ENCODE measurements around the gene TMEM131L.

Gene TMEM131L

DNA sequence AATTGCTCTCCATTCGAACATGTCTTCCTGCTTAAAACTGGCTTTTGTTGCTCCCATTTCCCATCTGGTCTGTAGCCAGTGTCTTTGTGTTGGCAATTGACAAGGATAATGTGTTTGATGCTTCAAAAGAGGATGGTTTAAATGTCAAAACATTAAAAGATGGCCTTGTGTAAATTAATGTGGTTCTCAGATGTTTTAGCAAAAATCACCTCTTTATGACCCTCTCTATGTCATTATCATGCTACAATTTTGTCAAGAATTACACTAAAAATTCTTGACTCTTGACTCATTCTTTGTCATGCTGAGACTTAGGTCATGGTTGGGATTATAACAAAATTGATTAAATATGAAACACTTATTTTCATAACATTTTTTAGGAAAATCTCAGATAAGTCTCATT, 47.4 kb downstream of the TMEM131L start:
- Histone ChIP-seq H4K20me1 (peaks cover 0 to 100% (median 47%) of the 10 kb centered on the region in 11 experiments; a peak in 19 of 22 replicates), H3K27ac (no peak overlapping the region; a peak in 1 of 22 replicates), H3K4me2 (peak overlapping the region in 4 of 11 experiments; percentile 2 to 47 (median 32); a peak in 4 of 22 replicates), H3K9ac (no peak overlapping the region), H3K36me3 (peaks cover 30 to 93% (median 67%) of the 10 kb centered on the region in 11 experiments; a peak in 21 of 22 replicates), H3K27me3 (no peaks in the 10 kb centered on the region), H3K4me1 (peaks cover 9 to 67% (median 53%) of the 10 kb centered on the region in 10 experiments), H3K9me3 (replicated peaks in 1 of 11) (peaks cover 0 to 12% (median 5%) of the 10 kb centered on the region in 11 experiments; a peak in 7 of 22 replicates), H3K4me3 (no peak overlapping the region)
- no peak for TF ChIP-seq Cebpa-rat (IDR thresholded peaks at IDR 0.05)

DNA sequence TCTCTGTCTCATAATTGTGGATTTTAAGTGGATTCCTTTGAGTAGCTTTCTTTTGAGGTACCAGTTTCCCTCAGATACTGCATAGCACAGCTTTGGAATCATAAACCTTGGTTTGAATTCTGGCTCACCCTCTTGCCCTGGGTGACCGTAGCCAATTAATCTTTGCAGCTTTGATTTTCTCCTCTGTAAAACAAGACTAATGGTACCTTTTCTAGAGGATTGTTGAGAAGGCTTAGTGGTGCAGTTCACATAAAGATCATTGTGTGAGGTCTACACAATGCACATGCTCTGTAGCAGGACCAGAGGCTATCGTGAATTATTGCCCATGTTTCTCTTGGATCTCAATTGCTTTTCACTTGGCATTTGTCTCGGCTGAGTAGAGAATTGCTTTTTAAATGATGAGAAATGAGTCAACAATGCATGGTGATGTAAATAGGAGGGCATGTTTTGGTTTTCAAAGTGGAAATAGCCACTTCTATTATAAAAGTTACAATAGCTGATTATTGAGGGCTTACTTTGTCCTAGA, 47.9 kb downstream of the TMEM131L start:
- peaks cover 0 to 12% (median 5%) of the 10 kb centered on the region in 11 experiments; a peak in 7 of 22 replicates for H3K9me3 ChIP-seq (replicated peaks in 1 of 11)
- no peaks in the 10 kb centered on the region for H3K27me3 ChIP-seq
- TF ChIP-seq Cebpa-rat (IDR thresholded peaks at IDR 0.05): no peak
- peaks cover 14 to 72% (median 58%) of the 10 kb centered on the region in 10 experiments for H3K4me1 ChIP-seq
- H3K4me3 ChIP-seq: no peak overlapping the region
- H3K4me2 ChIP-seq: peak overlapping the region in 6 of 11 experiments; percentile 13 to 52 (median 44); a peak in 8 of 22 replicates
- H3K9ac ChIP-seq: no peak overlapping the region
- H3K36me3 ChIP-seq: peaks cover 25 to 93% (median 64%) of the 10 kb centered on the region in 11 experiments; a peak in 21 of 22 replicates
- H4K20me1 ChIP-seq: peaks cover 0 to 100% (median 49%) of the 10 kb centered on the region in 11 experiments; a peak in 19 of 22 replicates
- H3K27ac ChIP-seq: no peak overlapping the region

DNA sequence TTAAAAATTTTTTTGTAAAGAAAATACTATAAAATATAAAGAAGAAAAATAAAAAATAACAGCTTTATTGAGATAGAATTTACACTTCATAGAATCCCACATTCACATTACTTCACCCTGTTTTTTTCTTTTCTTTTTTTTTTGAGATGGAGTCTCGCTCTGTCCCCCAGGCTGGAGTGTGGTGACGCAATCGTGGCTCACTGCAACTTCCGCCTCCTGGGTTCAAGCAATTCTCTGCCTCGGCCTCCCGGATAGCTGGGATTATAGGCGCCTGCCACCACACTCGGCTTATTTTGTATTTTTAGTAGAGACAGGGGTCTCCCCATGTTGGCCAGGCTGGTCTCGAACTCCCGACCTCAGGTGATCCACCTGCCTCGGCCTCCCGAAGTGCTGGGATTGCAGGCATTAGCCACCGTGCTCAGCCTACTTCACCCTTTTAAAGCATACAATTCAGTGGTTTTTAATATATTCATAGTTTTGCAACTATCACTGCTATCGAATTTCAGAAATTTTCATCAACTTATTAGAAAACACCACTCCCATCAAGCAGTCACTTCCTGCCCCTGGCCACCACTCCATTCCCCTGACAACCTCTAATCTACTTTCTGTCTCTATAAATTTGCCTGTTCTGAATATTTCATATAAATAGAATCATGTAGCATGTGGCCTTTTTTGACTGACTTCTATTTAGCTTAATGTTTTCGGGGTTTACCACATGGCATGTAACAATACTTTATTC, 48.7 kb downstream of the TMEM131L start:
- peak in 6 of 11 experiments; percentile 10 to 80 (median 38); a peak in 7 of 22 replicates for TF ChIP-seq Cebpa-rat (IDR thresholded peaks at IDR 0.05)
- H3K27ac ChIP-seq: peak overlapping the region in 2 of 11 experiments; percentile 2 to 10; a peak in 2 of 22 replicates
- H3K27me3 ChIP-seq: no peaks in the 10 kb centered on the region
- no peak overlapping the region for H3K9ac ChIP-seq
- H3K4me1 ChIP-seq: peaks cover 22 to 73% (median 66%) of the 10 kb centered on the region in 10 experiments
- no peak overlapping the region for H3K4me3 ChIP-seq
- peaks cover 18 to 93% (median 57%) of the 10 kb centered on the region in 11 experiments; a peak in 21 of 22 replicates for H3K36me3 ChIP-seq
- H3K9me3 ChIP-seq (replicated peaks in 1 of 11): peaks cover 0 to 12% (median 5%) of the 10 kb centered on the region in 11 experiments; a peak in 6 of 22 replicates
- peaks cover under 1 to 100% (median 55%) of the 10 kb centered on the region in 11 experiments; a peak in 20 of 22 replicates for H4K20me1 ChIP-seq
- peak overlapping the region; percentile 4 to 63 (median 44); a peak in 19 of 22 replicates for H3K4me2 ChIP-seq

DNA sequence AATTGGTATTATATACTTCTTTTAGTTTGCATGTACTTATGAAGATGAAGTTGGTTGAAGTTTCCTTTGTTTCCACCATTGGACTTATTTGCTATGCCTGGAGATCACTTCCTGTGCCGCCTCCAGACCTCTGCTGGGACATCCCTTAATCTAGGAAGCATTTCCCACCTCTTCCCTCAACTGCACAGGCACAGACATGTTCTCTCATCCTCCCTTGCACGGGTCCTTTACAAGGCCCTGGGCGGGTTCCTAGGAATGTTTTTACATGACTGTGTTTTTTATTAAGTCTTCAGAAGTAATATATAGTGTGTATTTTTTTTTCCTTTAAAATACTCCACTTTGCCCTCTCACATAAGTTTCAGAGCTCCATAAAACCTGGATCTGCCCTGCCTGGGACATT, 51.0 kb downstream of the TMEM131L start:
- no peaks in the 10 kb centered on the region for H3K27me3 ChIP-seq
- peak overlapping the region in 10 of 11 experiments; percentile 6 to 94 (median 87); a peak in 18 of 22 replicates for H3K4me2 ChIP-seq
- H3K27ac ChIP-seq: peak overlapping the region in 3 of 11 experiments; percentile 23 to 52 (median 28); a peak in 4 of 22 replicates
- 0 out of 22 replicates have a peak, but pooled peaks cover 0 to 4% (median 0%) of the 10 kb centered on the region in 11 experiments for H3K9me3 ChIP-seq (replicated peaks in 1 of 11)
- H3K36me3 ChIP-seq: peaks cover 6 to 76% (median 41%) of the 10 kb centered on the region in 11 experiments; a peak in 21 of 22 replicates
- H3K9ac ChIP-seq: no peak overlapping the region
- no peak for TF ChIP-seq Cebpa-rat (IDR thresholded peaks at IDR 0.05)
- H4K20me1 ChIP-seq: peaks cover 3 to 100% (median 67%) of the 10 kb centered on the region in 11 experiments; a peak in 20 of 22 replicates
- no peak overlapping the region for H3K4me3 ChIP-seq
- peaks cover 45 to 95% (median 87%) of the 10 kb centered on the region in 10 experiments for H3K4me1 ChIP-seq

DNA sequence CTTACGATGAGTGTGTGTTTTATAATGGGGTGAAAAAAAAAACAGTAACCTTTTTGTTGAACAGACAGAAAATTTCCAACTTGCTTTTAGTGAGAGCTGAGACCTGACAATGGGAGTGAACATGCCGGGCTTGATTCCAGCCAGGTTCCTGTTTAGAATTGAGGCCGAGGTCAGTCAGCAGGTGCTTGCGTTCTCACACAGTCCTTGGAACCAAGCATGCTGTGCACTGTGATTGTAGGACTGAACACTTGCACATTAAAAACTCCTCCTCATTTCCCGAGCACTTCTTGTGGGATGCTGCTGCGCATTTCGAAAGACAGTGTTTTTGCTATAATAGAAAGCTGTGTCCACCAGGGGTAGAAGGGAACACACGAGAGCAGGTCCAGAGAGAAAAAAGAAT, 51.8 kb downstream of the TMEM131L start:
- H3K4me1 ChIP-seq: peaks cover 53 to 95% (median 88%) of the 10 kb centered on the region in 10 experiments
- peaks cover 3 to 100% (median 74%) of the 10 kb centered on the region in 11 experiments; a peak in 19 of 22 replicates for H4K20me1 ChIP-seq
- peaks cover 6 to 69% (median 38%) of the 10 kb centered on the region in 11 experiments; a peak in 21 of 22 replicates for H3K36me3 ChIP-seq
- TF ChIP-seq Cebpa-rat (IDR thresholded peaks at IDR 0.05): no peak
- H3K4me3 ChIP-seq: no peak overlapping the region
- H3K9ac ChIP-seq: no peak overlapping the region
- H3K27me3 ChIP-seq: no peaks in the 10 kb centered on the region
- H3K4me2 ChIP-seq: peak overlapping the region in 10 of 11 experiments; percentile 6 to 94 (median 87); a peak in 18 of 22 replicates
- 0 out of 22 replicates have a peak, but pooled peaks cover 0 to 4% (median 0%) of the 10 kb centered on the region in 11 experiments for H3K9me3 ChIP-seq (replicated peaks in 1 of 11)
- H3K27ac ChIP-seq: peak overlapping the region in 1 of 11 experiments; percentile 52; a peak in 2 of 22 replicates

DNA sequence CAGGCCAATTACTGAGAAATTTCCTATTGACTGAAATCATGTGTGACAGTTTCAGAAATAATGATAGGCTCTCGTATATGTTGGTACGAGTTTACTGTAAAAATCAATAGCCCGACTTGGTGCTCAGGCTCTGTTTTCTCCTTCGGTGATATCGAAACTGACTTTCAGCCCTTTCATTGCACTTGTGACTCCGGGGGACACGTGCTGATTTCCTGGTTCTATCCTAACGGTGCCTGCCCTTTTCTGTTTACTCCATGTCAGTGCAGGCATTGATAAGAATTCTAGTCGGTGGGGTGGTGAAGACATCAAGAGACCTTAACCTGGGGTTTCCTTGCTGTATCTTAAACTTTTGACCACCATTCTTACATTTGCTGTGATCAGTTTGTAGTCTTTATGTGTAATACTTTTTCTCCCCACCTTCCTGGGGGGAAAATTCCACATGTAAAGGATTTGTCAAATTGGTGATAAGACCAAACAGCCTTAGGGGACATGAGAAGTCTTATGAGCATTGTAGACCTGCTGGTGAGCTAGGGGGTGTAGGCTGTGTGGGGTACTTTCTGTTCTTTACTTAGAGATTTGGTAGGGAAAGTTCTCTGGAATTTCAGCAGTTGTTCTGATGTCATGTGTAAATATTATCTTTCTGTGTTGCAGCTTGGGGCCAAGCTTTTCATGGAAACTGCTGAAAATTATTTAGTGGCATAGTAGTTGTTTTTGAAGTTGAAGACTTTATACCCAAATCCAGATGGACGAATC, 52.7 kb downstream of the TMEM131L start:
- H4K20me1 ChIP-seq: peaks cover 6 to 100% (median 74%) of the 10 kb centered on the region in 11 experiments; a peak in 19 of 22 replicates
- peak overlapping the region; percentile 80 to 94 (median 87); a peak in 21 of 22 replicates for H3K4me2 ChIP-seq
- H3K27ac ChIP-seq: peak overlapping the region in 8 of 11 experiments; percentile 7 to 73 (median 38); a peak in 8 of 22 replicates
- H3K4me1 ChIP-seq: peaks cover 61 to 98% (median 92%) of the 10 kb centered on the region in 10 experiments
- H3K9ac ChIP-seq: peak overlapping the region in 4 of 11 experiments; percentile 0 to 65 (median 54); a peak in 3 of 22 replicates
- H3K4me3 ChIP-seq: no peak overlapping the region
- H3K36me3 ChIP-seq: peaks cover 6 to 63% (median 38%) of the 10 kb centered on the region in 11 experiments; a peak in 21 of 22 replicates
- no peak for TF ChIP-seq Cebpa-rat (IDR thresholded peaks at IDR 0.05)
- H3K27me3 ChIP-seq: no peaks in the 10 kb centered on the region
- 0 out of 22 replicates have a peak, but pooled peaks cover 0 to 4% (median 0%) of the 10 kb centered on the region in 11 experiments for H3K9me3 ChIP-seq (replicated peaks in 1 of 11)

DNA sequence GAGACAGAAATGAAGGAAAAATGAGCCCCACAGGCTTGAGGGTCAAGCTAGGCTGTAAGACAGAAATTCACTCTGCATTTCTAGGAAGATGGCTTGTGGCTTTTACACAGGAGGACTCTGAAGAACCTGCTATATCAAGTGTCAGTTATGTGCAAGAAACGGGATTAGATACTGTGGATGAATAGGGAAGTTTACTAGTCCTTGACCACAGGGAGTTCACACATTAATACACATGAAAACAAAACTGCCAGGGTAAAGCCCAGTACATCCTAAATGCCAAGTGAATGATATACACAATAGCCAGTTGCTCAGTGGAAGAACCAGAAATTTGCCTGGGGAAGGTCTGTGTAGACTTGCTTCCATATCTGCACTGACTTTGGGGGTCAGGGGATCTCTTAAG, 53.5 kb downstream of the TMEM131L start:
- no peak for TF ChIP-seq Cebpa-rat (IDR thresholded peaks at IDR 0.05)
- Histone ChIP-seq H3K9ac (peak overlapping the region in 7 of 11 experiments; percentile 51 to 65 (median 58); a peak in 12 of 22 replicates), H3K27ac (peak overlapping the region in 9 of 11 experiments; percentile 68 to 80 (median 73); a peak in 18 of 22 replicates), H3K27me3 (no peaks in the 10 kb centered on the region), H3K9me3 (replicated peaks in 1 of 11) (0 out of 22 replicates have a peak, but pooled peaks cover 0 to 3% (median 0%) of the 10 kb centered on the region in 11 experiments), H3K4me3 (no peak overlapping the region), H3K4me1 (peaks cover 64 to 98% (median 92%) of the 10 kb centered on the region in 10 experiments), H4K20me1 (peaks cover 14 to 100% (median 74%) of the 10 kb centered on the region in 11 experiments; a peak in 20 of 22 replicates), H3K36me3 (peaks cover 6 to 65% (median 37%) of the 10 kb centered on the region in 11 experiments; a peak in 21 of 22 replicates), H3K4me2 (peak overlapping the region; percentile 80 to 94 (median 87))
